Gastrocnemius medialis (tissue), 4 donors: ENCODE data around the gene FAM83D. TPM values are rescaled to one million over a fixed set of nuclear protein-coding genes. Genes with fewer than 3 reads are reported as not detected.

Experiments used
- ATAC-seq, 2 donors: fragments of 150-250 bp; one replicate each; pipeline ENCODE4 v1.9.1; 2016
- DNase-seq, 2 donors: peaks; one replicate each; pipeline ENCODE4 v3.0.0-alpha.2; 2019
- H3K27ac ChIP-seq, 4 donors: fragments of 200-600 bp; sonication (generic); 1 replicate in 1 of 4; 2 replicates in 3 of 4; pipeline ENCODE4 v1.5.1; 2016 to 2018; ENCODE audit warnings: mild to moderate bottlenecking in 2 of 4, moderate library complexity in 1 of 4
- H3K27me3 ChIP-seq, 3 donors: fragments of 200-600 bp; sonication (generic) in 2 of 3; 1 replicate in 1 of 3; 2 replicates in 2 of 3; pipeline versions ENCODE4 v1.5.1 to v1.6.0; 2016 to 2019; ENCODE audit warnings: mild to moderate bottlenecking in 1 of 3, moderate library complexity in 1 of 3
- H3K36me3 ChIP-seq, 2 donors: fragments of 200-600 bp; sonication (generic) in 1 of 2; one replicate each; pipeline ENCODE4 v1.5.1; 2017 to 2018
- H3K4me1 ChIP-seq, 2 donors: fragments of 200-600 bp; sonication (generic) in 1 of 2; one replicate each; pipeline ENCODE4 v1.5.1; 2016 to 2017; ENCODE audit warnings: mild to moderate bottlenecking in 2 of 2
- H3K4me3 ChIP-seq, 4 donors: fragments of 200-600 bp; sonication (generic) in 3 of 4; 1 replicate in 1 of 4; 2 replicates in 3 of 4; pipeline ENCODE4 v1.5.1; 2016 to 2019; ENCODE audit warnings: mild to moderate bottlenecking in 2 of 4
- H3K9me3 ChIP-seq, 3 donors: fragments of 200-600 bp; sonication (generic) in 2 of 3; 1 replicate in 1 of 3; 2 replicates in 2 of 3; pipeline ENCODE4 v1.5.1; 2016 to 2019
- POLR2A ChIP-seq, 2 donors: fragments of 450-650 bp; IDR thresholded peaks; one replicate each; pipeline ENCODE4 v1.6.1; 2017; ENCODE audit warnings: antibody characterized with exemption in 2 of 2, mild to moderate bottlenecking in 2 of 2, moderate library complexity in 2 of 2
- in situ Hi-C, 4 donors: fragments of 200-750 bp; cut with MboI; loops; one replicate each; pipeline versions ENCODE4 v1.15.0 to v1.8.0; 2017; ENCODE audit warnings: low sequenced_read_pairs in 4 of 4
- intact Hi-C: fragments of 100-400 bp; cut with DNase I; formaldehyde crosslinking; loops from one replicate; pipeline ENCODE4 v1.15.1; 2023; ENCODE audit warnings: low total_unique reads
- total RNA-seq, 4 donors: library from RNA; depleted of rRNA; stranded (reverse); fragments of >200 nt; gene quantifications; one replicate each; pipeline versions ENCODE4 v1.1.0 to v1.2.3, GENCODE V29; 2016
- TF ChIP-seq, protein P1 (sequence below), 5 experiments: fragments of 450-650 bp in 3 of 5; fragments of 200-600 bp in 2 of 5; sonication (generic) in 2 of 5; IDR thresholded peaks in 4 of 5; conservative IDR thresholded peaks in 1 of 5; 1 replicate in 4 of 5; 2 replicates in 1 of 5; pipeline ENCODE4 v1.5.1; 2016 to 2019; ENCODE audit warnings: antibody characterized with exemption in 5 of 5, mild to moderate bottlenecking in 3 of 5, moderate library complexity in 3 of 5

FAM83D gene
- total RNA-seq, 4 donors from 2014 or later = 0.40 TPM; not detected in 3

- DNase-seq (no peak), ATAC-seq (no peak)
- H3K27ac ChIP-seq = no peak overlapping the region
- H3K4me1 ChIP-seq = no peaks in the 10 kb centered on the region
- no peak overlapping the region for H3K4me3 ChIP-seq
- in situ Hi-C loops (no loop called here), intact Hi-C loops (no loop called here)
- H3K27me3 ChIP-seq = peaks cover 0 to 5% (median 0%) of the 10 kb centered on the region in 3 donors
- no peaks in the 10 kb centered on the region for H3K36me3 ChIP-seq
- TF ChIP-seq, protein P1, sequence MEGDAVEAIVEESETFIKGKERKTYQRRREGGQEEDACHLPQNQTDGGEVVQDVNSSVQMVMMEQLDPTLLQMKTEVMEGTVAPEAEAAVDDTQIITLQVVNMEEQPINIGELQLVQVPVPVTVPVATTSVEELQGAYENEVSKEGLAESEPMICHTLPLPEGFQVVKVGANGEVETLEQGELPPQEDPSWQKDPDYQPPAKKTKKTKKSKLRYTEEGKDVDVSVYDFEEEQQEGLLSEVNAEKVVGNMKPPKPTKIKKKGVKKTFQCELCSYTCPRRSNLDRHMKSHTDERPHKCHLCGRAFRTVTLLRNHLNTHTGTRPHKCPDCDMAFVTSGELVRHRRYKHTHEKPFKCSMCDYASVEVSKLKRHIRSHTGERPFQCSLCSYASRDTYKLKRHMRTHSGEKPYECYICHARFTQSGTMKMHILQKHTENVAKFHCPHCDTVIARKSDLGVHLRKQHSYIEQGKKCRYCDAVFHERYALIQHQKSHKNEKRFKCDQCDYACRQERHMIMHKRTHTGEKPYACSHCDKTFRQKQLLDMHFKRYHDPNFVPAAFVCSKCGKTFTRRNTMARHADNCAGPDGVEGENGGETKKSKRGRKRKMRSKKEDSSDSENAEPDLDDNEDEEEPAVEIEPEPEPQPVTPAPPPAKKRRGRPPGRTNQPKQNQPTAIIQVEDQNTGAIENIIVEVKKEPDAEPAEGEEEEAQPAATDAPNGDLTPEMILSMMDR (IDR thresholded peaks at IDR 0.05 in 4 of 5, conservative IDR thresholded peaks at IDR 0.05 in 1 of 5) = no peak
- TF ChIP-seq POLR2A (IDR thresholded peaks at IDR 0.05) = no peak
- H3K9me3 ChIP-seq = peaks cover 0 to 8% (median 0%) of the 10 kb centered on the region in 3 donors
Observed at GRCh38 chr20:38907918-38908677, 18.1 kb upstream of the FAM83D start.

GRCh38 chr20:38915355-38915754, 10.9 kb upstream of the FAM83D start:
- DNase-seq (no peak), ATAC-seq (no peak)
- Histone ChIP-seq H3K9me3 (no peaks in the 10 kb centered on the region), H3K4me1 (no peaks in the 10 kb centered on the region), H3K36me3 (no peaks in the 10 kb centered on the region), H3K27ac (no peak overlapping the region), H3K4me3 (no peak overlapping the region), H3K27me3 (peaks cover 0 to 8% (median 0%) of the 10 kb centered on the region in 3 donors)
- in situ Hi-C loops = no loop called here
- intact Hi-C loops = no loop called here
- TF ChIP-seq POLR2A (IDR thresholded peaks at IDR 0.05) = no peak
- TF ChIP-seq, protein P1 (IDR thresholded peaks at IDR 0.05 in 4 of 5, conservative IDR thresholded peaks at IDR 0.05 in 1 of 5) = no peak

DNA sequence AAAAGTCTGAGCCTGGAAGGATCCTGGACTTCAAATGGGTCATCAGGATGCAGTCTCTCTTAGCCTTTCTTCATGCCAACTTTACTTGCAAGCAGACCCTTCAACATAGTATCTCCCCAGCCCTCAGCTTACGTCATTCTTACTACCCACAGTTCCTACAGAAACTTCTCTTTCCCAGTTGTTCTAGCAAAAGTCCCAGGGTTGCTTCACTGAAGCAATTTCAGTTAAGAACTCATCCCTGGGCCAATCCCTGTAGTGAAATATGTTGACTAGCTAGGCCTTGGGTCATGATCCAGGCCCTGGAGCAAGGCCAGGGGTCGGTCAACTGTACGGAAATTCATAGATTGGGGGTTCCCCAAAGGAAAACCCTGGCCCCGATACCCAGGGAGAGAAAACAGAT, 8.6 kb upstream of the FAM83D start:
- H3K27ac ChIP-seq = no peak overlapping the region
- intact Hi-C loops = no loop called here
- ATAC-seq (no peak), DNase-seq (no peak)
- no peaks in the 10 kb centered on the region for H3K4me1 ChIP-seq
- TF ChIP-seq, protein P1 (IDR thresholded peaks at IDR 0.05 in 4 of 5, conservative IDR thresholded peaks at IDR 0.05 in 1 of 5) = no peak
- TF ChIP-seq POLR2A (IDR thresholded peaks at IDR 0.05) = no peak
- in situ Hi-C loops = no loop called here
- no peaks in the 10 kb centered on the region for H3K36me3 ChIP-seq
- no peaks in the 10 kb centered on the region for H3K9me3 ChIP-seq
- no peak overlapping the region for H3K4me3 ChIP-seq
- peaks cover 0 to 7% (median 0%) of the 10 kb centered on the region in 3 donors for H3K27me3 ChIP-seq

DNA sequence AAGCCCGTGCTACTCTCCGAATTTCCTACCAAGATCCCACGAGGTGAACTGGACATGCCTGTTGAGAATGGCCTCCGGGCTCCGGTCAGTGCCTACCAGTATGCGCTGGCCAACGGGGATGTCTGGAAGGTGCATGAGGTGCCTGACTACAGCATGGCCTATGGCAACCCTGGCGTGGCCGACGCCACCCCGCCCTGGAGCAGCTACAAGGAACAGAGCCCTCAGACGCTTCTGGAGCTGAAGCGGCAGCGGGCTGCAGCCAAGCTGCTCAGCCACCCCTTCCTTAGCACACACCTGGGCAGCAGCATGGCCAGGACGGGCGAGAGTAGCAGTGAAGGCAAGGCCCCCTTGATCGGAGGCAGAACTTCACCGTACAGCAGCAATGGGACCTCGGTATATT, 8.0 kb upstream of the FAM83D start:
- no peaks in the 10 kb centered on the region for H3K4me1 ChIP-seq
- H3K36me3 ChIP-seq = no peaks in the 10 kb centered on the region
- DNase-seq = no peak
- H3K4me3 ChIP-seq = no peak overlapping the region
- TF ChIP-seq, protein P1 (IDR thresholded peaks at IDR 0.05 in 4 of 5, conservative IDR thresholded peaks at IDR 0.05 in 1 of 5) = no peak
- TF ChIP-seq POLR2A (IDR thresholded peaks at IDR 0.05) = no peak
- ATAC-seq = no peak
- H3K27me3 ChIP-seq = peaks cover 0 to 2% (median 0%) of the 10 kb centered on the region in 3 donors
- H3K9me3 ChIP-seq = no peaks in the 10 kb centered on the region
- in situ Hi-C loops (no loop called here), intact Hi-C loops (no loop called here)
- H3K27ac ChIP-seq = no peak overlapping the region
